Mucosa of descending colon (tissue), 3 donors: Measurements from ENCODE around the gene SEPTIN8. TPM values are rescaled to one million over a fixed set of nuclear protein-coding genes. Genes with fewer than 3 reads are reported as not detected.
A peak's percentile ranks its signal among the peaks of the same experiment; 100 is the strongest.

Experiments used
- ATAC-seq: fragments of 200-7000 bp; cut with Tn5 transposase; one replicate; pipeline ENCODE4 v1.9.1; 2020; ENCODE audit warnings: mild to moderate bottlenecking, moderate library complexity
- DNase-seq, 3 donors: peaks; one replicate each; pipeline ENCODE4 v3.0.0-alpha.2; 2020
- H3K36me3 ChIP-seq: fragments of 200-600 bp; one replicate; pipeline ENCODE4 v1.8.0; 2021; ENCODE audit warnings: low read depth, mild to moderate bottlenecking
- H3K4me1 ChIP-seq: fragments of 200-600 bp; one replicate; pipeline ENCODE4 v1.8.0; 2021; ENCODE audit warnings: low read depth, mild to moderate bottlenecking
- H3K4me3 ChIP-seq: fragments of 200-600 bp; one replicate; pipeline ENCODE4 v1.8.0; 2021; ENCODE audit warnings: mild to moderate bottlenecking
- H3K9me3 ChIP-seq: fragments of 200-600 bp; one replicate; pipeline ENCODE4 v1.8.0; 2021; ENCODE audit warnings: mild to moderate bottlenecking
- intact Hi-C, 2 donors: fragments of 100-400 bp; cut with DNase I in 1 of 2; cut with micrococcal nuclease in 1 of 2; formaldehyde crosslinking; loops; one replicate each; pipeline versions ENCODE4 v1.11.0 to v1.11.1; 2022; cut with DNase I, micrococcal nuclease
- total RNA-seq, 3 donors: library from RNA; stranded (reverse); fragmentation: NEBNext Ultra II Directional in 2 of 3; extraction: Animal tissue kit (Norgen Biotek cat#: 25700) in 2 of 3; gene quantifications; one replicate each; pipeline versions ENCODE4 v1.2.1 to v1.2.4, GENCODE V29; 2021 to 2023
- TF ChIP-seq, protein P1 (sequence below): fragments of 200-600 bp; IDR thresholded peaks from one replicate; pipeline ENCODE4 v1.8.0; 2022; ENCODE audit warnings: antibody characterized with exemption, mild to moderate bottlenecking
- donor health status: DM: no; HTN: no; CAD: no; lungs with moderate emphysema.
- donor health status: DM: no; HTN: no; CAD: no.
- donor health status: DM: no; HTN: yes; CAD: no.

Gene SEPTIN8
- total RNA-seq, 3 donors from 2014 or later, result 49.9 to 64.7 (median 61.1) TPM

DNA sequence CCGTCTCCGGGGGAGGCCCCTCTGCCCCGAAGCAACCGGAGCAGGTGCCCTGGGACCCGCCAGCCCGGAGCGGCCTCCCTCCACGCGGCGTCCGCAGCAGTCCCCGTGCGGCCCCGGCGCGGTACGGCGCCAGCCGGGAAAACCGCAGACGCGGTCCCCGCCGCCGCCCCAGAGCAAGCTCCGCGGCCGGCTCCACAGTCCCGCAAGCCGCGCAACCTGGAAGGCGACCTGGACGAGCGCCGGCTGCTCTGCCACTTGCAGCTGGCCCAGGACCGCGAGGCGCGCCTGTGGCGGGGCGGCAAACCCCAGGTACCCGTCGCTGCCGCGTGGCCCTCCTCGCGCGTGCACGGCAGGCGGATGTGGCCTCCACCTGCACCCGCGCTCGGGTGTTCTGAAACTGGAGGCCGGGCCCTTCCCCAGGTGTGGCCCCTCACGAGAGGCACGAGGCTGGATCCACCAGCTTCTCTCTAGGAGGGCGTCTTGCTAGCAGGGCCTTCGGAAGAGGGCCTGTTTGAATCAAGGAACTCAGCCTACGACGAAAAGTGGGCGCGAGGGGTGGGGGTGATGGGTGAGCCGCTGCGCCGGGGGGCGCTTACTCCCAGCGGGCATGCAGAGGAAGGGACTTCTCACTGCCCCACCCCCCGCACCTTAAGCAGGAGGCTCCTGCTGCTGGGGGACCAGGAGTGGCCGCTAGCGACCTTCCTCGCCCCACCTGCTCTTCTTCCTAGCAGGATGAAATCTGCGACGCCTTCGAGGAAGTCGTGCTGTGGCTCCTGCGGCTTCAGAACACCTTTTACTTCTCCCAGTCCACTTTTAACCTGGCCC lies 29.2 kb downstream of the SEPTIN8 start:
- no peaks in the 10 kb centered on the region for H3K9me3 ChIP-seq
- intact Hi-C loops, result no loop called here
- no peaks in the 10 kb centered on the region for H3K4me1 ChIP-seq
- TF ChIP-seq, protein P1, sequence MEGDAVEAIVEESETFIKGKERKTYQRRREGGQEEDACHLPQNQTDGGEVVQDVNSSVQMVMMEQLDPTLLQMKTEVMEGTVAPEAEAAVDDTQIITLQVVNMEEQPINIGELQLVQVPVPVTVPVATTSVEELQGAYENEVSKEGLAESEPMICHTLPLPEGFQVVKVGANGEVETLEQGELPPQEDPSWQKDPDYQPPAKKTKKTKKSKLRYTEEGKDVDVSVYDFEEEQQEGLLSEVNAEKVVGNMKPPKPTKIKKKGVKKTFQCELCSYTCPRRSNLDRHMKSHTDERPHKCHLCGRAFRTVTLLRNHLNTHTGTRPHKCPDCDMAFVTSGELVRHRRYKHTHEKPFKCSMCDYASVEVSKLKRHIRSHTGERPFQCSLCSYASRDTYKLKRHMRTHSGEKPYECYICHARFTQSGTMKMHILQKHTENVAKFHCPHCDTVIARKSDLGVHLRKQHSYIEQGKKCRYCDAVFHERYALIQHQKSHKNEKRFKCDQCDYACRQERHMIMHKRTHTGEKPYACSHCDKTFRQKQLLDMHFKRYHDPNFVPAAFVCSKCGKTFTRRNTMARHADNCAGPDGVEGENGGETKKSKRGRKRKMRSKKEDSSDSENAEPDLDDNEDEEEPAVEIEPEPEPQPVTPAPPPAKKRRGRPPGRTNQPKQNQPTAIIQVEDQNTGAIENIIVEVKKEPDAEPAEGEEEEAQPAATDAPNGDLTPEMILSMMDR, result no peak
- ATAC-seq, result peak; percentile 62
- peak; percentile 33 to 72 (median 65) for DNase-seq
- H3K36me3 ChIP-seq, result no peaks in the 10 kb centered on the region
- H3K4me3 ChIP-seq, result peak overlapping the region; percentile 23

GRCh38 chr5:132746954-132747615 lies 30.0 kb downstream of the SEPTIN8 start, which contains the start of gene CCNI2:
Gene CCNI2 (plus strand): TSS chr5:132747426. CDS start chr5:132747496, 70 bp downstream.
- H3K4me1 ChIP-seq, result no peaks in the 10 kb centered on the region
- intact Hi-C loops, result no loop called here
- DNase-seq (peak; percentile 79 to 87 (median 80)), ATAC-seq (peak; percentile 95)
- H3K36me3 ChIP-seq, result no peaks in the 10 kb centered on the region
- TF ChIP-seq, protein P1, result no peak
- H3K9me3 ChIP-seq, result no peaks in the 10 kb centered on the region
- H3K4me3 ChIP-seq, result peak within 1 kb of the TSS; percentile 23

- H3K9me3 ChIP-seq, result no peaks in the 10 kb centered on the region
- H3K4me1 ChIP-seq, result no peaks in the 10 kb centered on the region
- DNase-seq, result no peak
- no peak overlapping the region for H3K4me3 ChIP-seq
- ATAC-seq, result no peak
- TF ChIP-seq, protein P1, result no peak
- no peaks in the 10 kb centered on the region for H3K36me3 ChIP-seq
- intact Hi-C loops, result no loop called here
Measured at GRCh38 chr5:132746592-132746953, 30.5 kb downstream of the SEPTIN8 start.

DNA sequence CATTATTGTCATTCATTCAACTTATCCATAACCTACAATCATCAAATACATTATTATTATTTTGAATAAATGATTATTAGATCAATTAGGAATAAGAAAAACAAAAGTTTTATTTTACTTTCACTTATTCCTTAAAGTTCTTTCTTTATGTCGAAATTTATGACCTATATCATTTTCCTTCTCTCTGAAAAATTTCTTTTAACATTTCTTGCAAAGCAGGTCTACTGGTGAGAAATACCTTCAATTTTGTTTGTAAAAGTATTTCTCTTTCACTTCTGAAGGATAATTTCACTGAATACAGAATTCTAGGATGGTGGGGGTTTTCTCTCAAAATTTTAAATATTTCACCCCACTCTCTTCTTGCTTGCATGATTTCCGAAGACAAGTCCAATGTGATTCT lies 32.4 kb downstream of the SEPTIN8 start:
- H3K9me3 ChIP-seq, result no peaks in the 10 kb centered on the region
- no peaks in the 10 kb centered on the region for H3K4me1 ChIP-seq
- DNase-seq (no peak), ATAC-seq (no peak)
- no peak overlapping the region for H3K4me3 ChIP-seq
- TF ChIP-seq, protein P1, result no peak
- intact Hi-C loops, result no loop called here
- H3K36me3 ChIP-seq, result no peaks in the 10 kb centered on the region

DNA sequence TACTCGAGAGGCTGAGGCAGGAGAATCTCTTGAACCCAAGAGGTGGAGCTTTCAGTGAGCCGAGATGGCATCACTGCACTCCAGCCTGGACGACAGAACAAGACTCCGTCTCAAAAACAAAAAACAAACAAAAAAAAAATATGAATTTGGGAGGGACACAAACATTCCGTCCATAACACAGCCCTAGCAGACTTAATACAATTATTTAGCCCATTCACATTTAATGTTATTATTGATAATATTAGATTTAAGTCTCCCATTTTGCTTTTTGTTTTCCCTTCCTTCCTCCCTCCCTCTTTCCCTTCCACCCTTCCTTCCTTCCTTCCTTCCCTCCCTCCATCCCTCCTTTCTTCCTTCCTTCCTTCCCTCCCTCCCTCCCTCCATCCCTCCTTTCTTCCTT lies 34.4 kb downstream of the SEPTIN8 start:
- Histone ChIP-seq H3K36me3 (no peaks in the 10 kb centered on the region), H3K9me3 (no peaks in the 10 kb centered on the region), H3K4me1 (peaks cover 2% of the 10 kb centered on the region), H3K4me3 (no peak overlapping the region)
- no peak for ATAC-seq
- no peak for DNase-seq
- TF ChIP-seq, protein P1, result no peak
- intact Hi-C loops, result no loop called here
